Activated CD4-positive, alpha-beta memory T cell treated with anti-CD3 and anti-CD28 coated beads for 36 hours (primary cell): Measurements from ENCODE around the gene XYLB. TPM values are rescaled to one million over a fixed set of nuclear protein-coding genes. Genes with fewer than 3 reads are reported as not detected.
"Not testable (repeated sequence)": the region's sequence is repeated elsewhere in the genome, so short reads cannot be mapped to it uniquely, and the experiment has no call there.

Experiments
- CTCF ChIA-PET: fragments of 350-600 bp; sonication (Branson Sonifier 250); formaldehyde crosslinking; loops from one replicate; lab custom pipeline; 2021; ENCODE audit warnings: antibody characterized with exemption, inconsistent platforms; lab: Charles Lee
- POLR2A ChIA-PET: fragments of 350-600 bp; sonication (Branson Sonifier 250); formaldehyde crosslinking; loops from one replicate; lab custom pipeline; 2021; ENCODE audit warnings: antibody characterized with exemption; lab: Charles Lee
- DNase-seq: peaks from one replicate; pipeline ENCODE4 v3.0.0-alpha.2; 2020
- H3K27ac Mint-ChIP-seq: one replicate; pipeline ENCODE4 v1.8.0; 2021; ENCODE audit warnings: mixed read lengths
- H3K27me3 Mint-ChIP-seq: one replicate; pipeline ENCODE4 v1.8.0; 2021; ENCODE audit warnings: mixed read lengths
- H3K36me3 Mint-ChIP-seq: one replicate; pipeline ENCODE4 v1.8.0; 2021; ENCODE audit warnings: mixed read lengths
- H3K4me1 Mint-ChIP-seq: one replicate; pipeline ENCODE4 v1.8.0; 2021; ENCODE audit warnings: low read depth, mixed read lengths
- H3K4me3 Mint-ChIP-seq: one replicate; pipeline ENCODE4 v1.8.0; 2021; ENCODE audit warnings: mild to moderate bottlenecking, mixed read lengths
- H3K9me3 Mint-ChIP-seq: one replicate; pipeline ENCODE4 v1.8.0; 2021; ENCODE audit warnings: mixed read lengths
- intact Hi-C: fragments of 100-400 bp; cut with micrococcal nuclease; formaldehyde crosslinking; loops from one replicate; pipeline ENCODE4 v1.15.1; 2023
- total RNA-seq, 2 experiments: library from RNA; stranded (reverse); gene quantifications; one replicate each; pipeline ENCODE4 v1.2.3, GENCODE V29; 2021

Gene XYLB
- total RNA-seq, 2 experiments from 2014 or later, result 4.8 to 4.9 TPM

DNA sequence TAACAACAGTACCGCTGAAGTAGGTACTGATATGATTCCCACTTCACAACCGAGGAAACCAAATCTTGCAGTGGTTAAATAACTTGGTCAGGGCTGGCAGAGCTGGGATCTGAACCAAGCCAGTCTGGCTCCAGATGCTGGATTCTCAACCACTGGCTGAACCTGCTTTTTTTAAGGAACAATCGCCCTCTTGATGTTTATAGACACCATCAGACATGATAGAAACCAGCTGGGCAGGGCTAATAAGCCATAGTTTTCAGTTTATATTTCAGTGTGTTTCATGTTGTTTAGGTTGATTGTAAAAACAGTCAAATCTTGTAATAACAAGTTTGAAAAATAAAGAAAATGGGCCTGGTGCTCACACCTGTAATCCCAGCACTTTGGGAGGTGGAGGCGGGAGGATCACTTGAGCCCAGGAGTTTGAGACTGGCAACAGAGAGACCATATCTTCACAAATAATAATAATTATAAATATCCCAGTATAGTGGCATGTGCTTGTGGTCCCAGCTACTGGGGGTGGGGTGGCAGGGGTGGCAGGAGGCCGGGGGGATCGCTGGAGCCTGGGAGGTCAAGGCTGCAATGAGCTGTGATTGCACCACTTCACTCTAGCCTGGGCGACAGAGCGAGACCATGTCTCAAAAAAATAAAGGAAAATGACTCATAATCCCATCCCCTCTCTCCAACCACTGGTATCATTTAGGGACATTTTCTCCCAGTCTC is 36.7 kb downstream of the XYLB start:
- Mint-ChIP-seq H3K4me1 (no peaks in the 10 kb centered on the region), H3K27ac (no peak overlapping the region)
- CTCF ChIA-PET, result no interaction called here

DNA sequence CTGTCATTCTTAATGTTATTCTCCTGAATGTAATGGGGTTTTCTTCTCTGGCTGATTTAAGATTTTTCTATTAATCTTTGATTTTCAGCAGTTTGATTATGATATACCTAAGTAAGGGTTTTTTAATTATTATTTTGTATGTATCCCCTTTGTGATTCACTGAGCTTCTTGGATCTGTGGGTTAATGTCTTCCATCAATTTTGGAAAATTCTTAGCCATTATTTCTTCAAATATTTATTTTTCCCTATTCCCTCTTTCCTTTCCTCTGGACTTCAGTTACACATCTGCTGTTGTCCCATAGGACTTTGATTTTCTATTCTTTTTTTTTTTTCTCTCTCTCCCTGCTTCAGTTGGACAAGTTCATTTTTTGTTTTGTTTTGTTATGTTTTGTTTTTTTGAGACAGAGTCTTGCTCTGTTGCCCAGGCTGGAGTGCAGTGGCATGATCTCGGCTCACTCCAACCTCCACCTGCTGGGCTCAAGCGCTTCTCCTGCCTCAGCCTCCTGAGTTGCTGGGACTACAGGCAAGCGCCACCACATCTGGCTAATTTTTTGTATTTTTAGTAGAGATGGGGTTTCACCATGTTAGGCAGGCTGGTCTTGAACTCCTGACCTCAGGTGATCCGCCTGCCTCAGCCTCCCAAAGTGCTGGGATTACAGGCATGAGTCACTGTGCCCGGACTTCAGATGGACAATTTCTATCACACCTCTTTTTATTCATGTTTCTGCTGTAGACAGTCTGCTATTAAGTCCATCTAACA is 40.6 kb downstream of the XYLB start:
- Mint-ChIP-seq H3K9me3 (peaks cover 14% of the 10 kb centered on the region), H3K36me3 (peaks cover 18% of the 10 kb centered on the region), H3K4me3 (no peak overlapping the region), H3K27ac (no peak overlapping the region), H3K4me1 (no peaks in the 10 kb centered on the region), H3K27me3 (no peaks in the 10 kb centered on the region)
- ChIA-PET CTCF (no interaction called here), POLR2A (no interaction called here)
- no peak for DNase-seq
- intact Hi-C loops, result no loop called here

More for the DNA sequence above, 36.7 kb downstream of the XYLB start:
- peaks cover 24% of the 10 kb centered on the region for H3K9me3 Mint-ChIP-seq
- intact Hi-C loops, result no loop called here
- POLR2A ChIA-PET, result no interaction called here
- peaks cover 46% of the 10 kb centered on the region for H3K36me3 Mint-ChIP-seq
- H3K27me3 Mint-ChIP-seq, result no peaks in the 10 kb centered on the region
- no peak for DNase-seq
- H3K4me3 Mint-ChIP-seq, result no peak overlapping the region

- DNase-seq, result no peak
- intact Hi-C loops, result no loop called here
- ChIA-PET POLR2A (no interaction called here), CTCF (no interaction called here)
- H3K4me1 Mint-ChIP-seq, result no peaks in the 10 kb centered on the region
- peaks cover 15% of the 10 kb centered on the region for H3K36me3 Mint-ChIP-seq
- no peaks in the 10 kb centered on the region for H3K27me3 Mint-ChIP-seq
- no peak overlapping the region for H3K4me3 Mint-ChIP-seq
- peaks cover 12% of the 10 kb centered on the region for H3K9me3 Mint-ChIP-seq
- no peak overlapping the region for H3K27ac Mint-ChIP-seq
Observed at GRCh38 chr3:38387862-38388261, 41.3 kb downstream of the XYLB start.

DNA sequence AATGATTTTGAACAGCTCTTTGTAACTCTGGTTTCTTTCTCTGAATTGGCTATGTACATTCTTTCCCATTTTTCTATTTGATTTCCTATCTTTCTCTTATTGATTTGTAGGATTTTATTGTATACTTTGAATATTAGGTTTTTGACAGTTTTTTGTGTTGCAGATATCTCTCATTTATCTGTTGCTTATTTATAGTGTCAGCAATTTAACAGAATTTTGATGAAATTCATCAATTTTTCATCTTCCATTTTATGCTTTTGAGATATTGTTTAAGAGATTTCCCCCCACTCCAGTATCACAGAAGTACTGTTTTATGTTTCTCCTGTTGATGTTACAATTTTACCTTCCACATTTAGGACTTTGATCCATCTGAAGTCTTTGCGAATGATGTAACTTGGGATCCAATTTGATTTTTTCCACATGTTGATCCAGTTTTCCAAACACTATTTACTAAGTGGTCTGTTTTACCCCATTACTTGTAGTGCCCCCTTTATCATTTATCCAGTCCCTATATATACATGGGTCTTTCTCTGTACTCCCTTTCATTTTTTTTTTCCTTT is 46.1 kb downstream of the XYLB start:
- peaks cover 14% of the 10 kb centered on the region for H3K36me3 Mint-ChIP-seq
- no peak overlapping the region for H3K4me3 Mint-ChIP-seq
- no peaks in the 10 kb centered on the region for H3K4me1 Mint-ChIP-seq
- H3K9me3 Mint-ChIP-seq, result peaks cover 2% of the 10 kb centered on the region
- H3K27ac Mint-ChIP-seq, result no peak overlapping the region
- H3K27me3 Mint-ChIP-seq, result no peaks in the 10 kb centered on the region
- DNase-seq, result no peak
- CTCF ChIA-PET, result interaction anchor here (0.6 kb wide), 1 partner anchor 736 kb away, joined by 3 read pairs; no protein-coding TSS in a partner anchor
- POLR2A ChIA-PET, result no interaction called here
- intact Hi-C loops, result no loop called here

GRCh38 chr3:38396239-38396638 is 49.7 kb downstream of the XYLB start:
- Mint-ChIP-seq H3K27me3 (no peaks in the 10 kb centered on the region), H3K27ac (no peak overlapping the region), H3K4me3 (no peak overlapping the region), H3K4me1 (no peaks in the 10 kb centered on the region), H3K36me3 (peaks cover 22% of the 10 kb centered on the region), H3K9me3 (no peaks in the 10 kb centered on the region)
- no peak for DNase-seq
- ChIA-PET CTCF (no interaction called here), POLR2A (no interaction called here)
- intact Hi-C loops, result no loop called here

GRCh38 chr3:38396861-38397260 is 50.3 kb downstream of the XYLB start:
- Mint-ChIP-seq H3K9me3 (no peaks in the 10 kb centered on the region), H3K4me1 (no peaks in the 10 kb centered on the region), H3K4me3 (no peak overlapping the region), H3K27me3 (no peaks in the 10 kb centered on the region), H3K36me3 (peaks cover 26% of the 10 kb centered on the region), H3K27ac (no peak overlapping the region)
- ChIA-PET CTCF (no interaction called here), POLR2A (no interaction called here)
- no peak for DNase-seq
- intact Hi-C loops, result no loop called here

DNA sequence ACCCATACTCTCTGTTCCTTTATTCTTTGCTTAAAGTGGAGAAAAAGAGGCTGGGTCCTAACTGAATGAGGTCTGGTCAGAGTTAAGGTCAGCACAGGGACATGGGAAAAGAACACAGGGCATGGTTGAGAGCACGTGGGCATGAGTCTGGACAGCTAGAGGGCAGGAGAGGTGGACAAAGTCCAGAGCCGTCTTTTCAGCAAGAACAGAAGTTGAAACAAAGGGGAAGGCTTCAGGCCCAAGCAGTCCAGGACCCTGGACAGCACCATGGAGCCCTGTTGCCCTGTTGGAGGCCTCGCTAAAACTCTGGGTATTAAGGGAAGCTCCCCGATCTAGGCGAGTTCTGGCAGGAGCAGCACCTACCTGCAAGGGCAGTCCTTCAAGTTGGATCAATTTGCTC is 50.7 kb downstream of the XYLB start:
- Mint-ChIP-seq H3K4me1 (no peaks in the 10 kb centered on the region), H3K4me3 (no peak overlapping the region), H3K27me3 (no peaks in the 10 kb centered on the region), H3K36me3 (peaks cover 29% of the 10 kb centered on the region), H3K27ac (no peak overlapping the region), H3K9me3 (no peaks in the 10 kb centered on the region)
- peak; percentile 18 for DNase-seq
- CTCF ChIA-PET, result no interaction called here
- intact Hi-C loops, result no loop called here
- POLR2A ChIA-PET, result no interaction called here

DNA sequence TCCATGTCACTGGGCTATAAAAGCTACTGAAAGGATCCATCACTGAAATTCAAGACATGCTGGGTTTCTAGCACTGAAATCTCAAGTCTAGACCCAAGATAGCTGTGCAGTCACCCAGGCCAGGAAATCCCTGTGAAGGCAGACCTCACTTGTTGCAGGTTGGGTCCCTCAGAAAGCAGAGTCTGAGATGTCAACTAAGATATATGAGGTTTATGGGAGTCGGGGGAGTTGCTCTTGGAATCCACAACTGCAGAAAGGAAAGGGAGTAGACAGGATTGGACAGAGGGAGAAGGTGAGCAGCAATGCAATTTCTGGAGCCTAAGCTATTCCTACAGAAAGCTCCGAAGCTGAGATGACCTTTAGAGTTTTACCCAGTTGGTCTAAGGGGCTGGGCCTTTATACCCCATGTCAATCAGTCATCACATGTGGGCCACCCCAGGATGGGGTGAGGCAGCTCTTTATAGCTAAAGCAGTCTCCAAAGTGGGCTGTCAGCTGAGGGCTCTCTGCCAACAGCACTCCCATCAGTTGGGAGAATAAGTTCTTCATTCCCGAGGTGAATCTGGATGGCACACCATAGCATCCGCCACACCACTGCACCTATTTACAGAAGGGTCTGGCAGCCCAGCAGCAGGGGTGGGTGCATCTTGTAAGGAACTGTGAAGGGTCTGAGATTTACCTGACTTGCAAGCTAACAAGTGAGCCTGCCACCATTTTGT is 54.8 kb downstream of the XYLB start:
- no peak for DNase-seq
- peaks cover 39% of the 10 kb centered on the region for H3K36me3 Mint-ChIP-seq
- intact Hi-C loops, result no loop called here
- POLR2A ChIA-PET, result no interaction called here
- no peaks in the 10 kb centered on the region for H3K27me3 Mint-ChIP-seq
- no peaks in the 10 kb centered on the region for H3K9me3 Mint-ChIP-seq
- CTCF ChIA-PET, result no interaction called here
- no peak overlapping the region for H3K4me3 Mint-ChIP-seq
- H3K4me1 Mint-ChIP-seq, result no peaks in the 10 kb centered on the region
- no peak overlapping the region for H3K27ac Mint-ChIP-seq

DNA sequence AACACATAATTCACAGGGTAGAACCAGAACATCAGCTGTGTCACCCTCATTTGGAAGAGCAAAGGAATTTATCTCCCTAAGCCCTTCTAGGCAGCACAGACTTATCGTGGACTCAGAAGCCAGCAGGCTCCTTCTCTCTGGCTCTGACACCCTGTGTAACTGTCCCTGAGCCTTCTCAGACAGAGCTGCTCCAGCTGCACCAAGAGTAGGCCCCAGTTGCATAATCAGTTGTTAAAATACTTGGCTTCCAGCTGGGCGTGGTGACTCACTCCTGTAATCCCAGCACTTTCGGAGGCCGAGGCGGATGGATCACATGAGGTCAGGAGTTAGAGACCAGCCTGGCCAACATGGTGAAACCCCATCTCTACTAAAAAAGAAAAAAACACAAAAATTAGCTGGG is 57.7 kb downstream of the XYLB start:
- DNase-seq, result no peak
- no peak overlapping the region for H3K27ac Mint-ChIP-seq
- intact Hi-C loops, result no loop called here
- H3K4me1 Mint-ChIP-seq, result no peaks in the 10 kb centered on the region
- CTCF ChIA-PET, result no interaction called here
- no peak overlapping the region for H3K4me3 Mint-ChIP-seq
- no peaks in the 10 kb centered on the region for H3K27me3 Mint-ChIP-seq
- H3K36me3 Mint-ChIP-seq, result peaks cover 27% of the 10 kb centered on the region
- POLR2A ChIA-PET, result interaction anchor here (1.1 kb wide), 1 partner anchor 59 kb away, joined by 3 read pairs; no protein-coding TSS in a partner anchor
- H3K9me3 Mint-ChIP-seq, result no peaks in the 10 kb centered on the region

DNA sequence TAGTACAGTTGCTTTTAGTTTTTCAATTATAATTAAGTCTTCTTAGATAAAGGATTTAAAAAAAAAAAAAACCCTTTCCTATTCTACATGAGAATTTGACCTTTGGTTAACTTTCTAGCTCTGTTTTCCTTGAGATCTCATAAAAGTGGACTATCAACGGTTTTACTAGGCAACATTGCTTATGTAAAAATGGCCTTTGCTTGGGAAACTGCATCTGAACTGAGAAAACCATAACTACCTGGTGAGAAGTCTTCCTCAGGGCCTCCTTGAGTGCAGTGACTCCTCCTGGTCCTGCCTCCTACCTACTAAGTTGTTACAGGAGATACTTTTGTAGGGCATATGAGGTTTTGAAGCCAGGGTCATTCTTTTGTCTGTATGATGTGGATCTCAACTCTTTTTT is 65.0 kb downstream of the XYLB start:
- H3K27ac Mint-ChIP-seq, result no peak overlapping the region
- H3K27me3 Mint-ChIP-seq, result no peaks in the 10 kb centered on the region
- intact Hi-C loops, result no loop called here
- H3K36me3 Mint-ChIP-seq, result no peaks in the 10 kb centered on the region
- no peak overlapping the region for H3K4me3 Mint-ChIP-seq
- DNase-seq, result no peak
- H3K9me3 Mint-ChIP-seq, result no peaks in the 10 kb centered on the region
- ChIA-PET POLR2A (no interaction called here), CTCF (no interaction called here)
- H3K4me1 Mint-ChIP-seq, result no peaks in the 10 kb centered on the region

DNA sequence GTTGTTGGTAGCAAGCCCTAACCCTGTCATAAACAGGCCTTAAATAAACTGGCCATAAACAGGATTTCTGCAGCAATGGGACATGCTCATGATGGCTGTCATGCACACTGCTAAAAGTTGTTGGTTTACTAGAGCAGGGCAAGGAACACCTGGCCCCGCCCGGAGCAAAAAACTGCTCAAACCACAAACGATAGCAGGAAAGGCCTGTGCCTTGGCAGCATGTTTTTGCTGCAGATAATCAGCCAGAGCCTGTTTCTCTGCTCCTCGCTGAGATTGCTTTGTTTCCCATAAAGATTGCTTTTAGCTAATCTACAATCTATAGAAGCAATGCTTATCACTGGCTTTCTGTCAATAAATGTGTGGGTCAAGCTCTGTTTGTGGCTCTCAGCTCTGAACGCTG is 74.2 kb downstream of the XYLB start:
- H3K27ac Mint-ChIP-seq, intact Hi-C loops, H3K36me3 Mint-ChIP-seq, H3K4me3 Mint-ChIP-seq, H3K27me3 Mint-ChIP-seq, CTCF ChIA-PET, DNase-seq, H3K9me3 Mint-ChIP-seq: not testable (repeated sequence)
- peaks cover 13% of the 10 kb centered on the region for H3K4me1 Mint-ChIP-seq
- POLR2A ChIA-PET, result interaction anchor here (0.5 kb wide), 1 partner anchor 334 kb away, joined by 3 read pairs; no protein-coding TSS in a partner anchor

- no peak overlapping the region for H3K4me3 Mint-ChIP-seq
- H3K4me1 Mint-ChIP-seq, result peaks cover 21% of the 10 kb centered on the region
- POLR2A ChIA-PET, result no interaction called here
- no peaks in the 10 kb centered on the region for H3K9me3 Mint-ChIP-seq
- H3K27me3 Mint-ChIP-seq, result no peaks in the 10 kb centered on the region
- DNase-seq, result no peak
- H3K36me3 Mint-ChIP-seq, result no peaks in the 10 kb centered on the region
- H3K27ac Mint-ChIP-seq, result no peak overlapping the region
- CTCF ChIA-PET, result no interaction called here
- intact Hi-C loops, result no loop called here
Observed at GRCh38 chr3:38421679-38422336, 75.2 kb downstream of the XYLB start.
